GM12874 (cell line): ENCODE measurements around the gene AUH.

Experiments
- TF ChIP-seq, protein P1 (sequence below): IDR thresholded peaks from 2 replicates; pipeline ENCODE4 v1.5.1; 2011; ENCODE audit warnings: low read depth, mild to moderate bottlenecking, control low read depth, low read length, moderate library complexity; ENCODE audit not compliant: insufficient read depth

The AUH gene

GRCh38 chr9:91391412-91391811 is 29.7 kb upstream of the AUH start:
- TF ChIP-seq, protein P1, sequence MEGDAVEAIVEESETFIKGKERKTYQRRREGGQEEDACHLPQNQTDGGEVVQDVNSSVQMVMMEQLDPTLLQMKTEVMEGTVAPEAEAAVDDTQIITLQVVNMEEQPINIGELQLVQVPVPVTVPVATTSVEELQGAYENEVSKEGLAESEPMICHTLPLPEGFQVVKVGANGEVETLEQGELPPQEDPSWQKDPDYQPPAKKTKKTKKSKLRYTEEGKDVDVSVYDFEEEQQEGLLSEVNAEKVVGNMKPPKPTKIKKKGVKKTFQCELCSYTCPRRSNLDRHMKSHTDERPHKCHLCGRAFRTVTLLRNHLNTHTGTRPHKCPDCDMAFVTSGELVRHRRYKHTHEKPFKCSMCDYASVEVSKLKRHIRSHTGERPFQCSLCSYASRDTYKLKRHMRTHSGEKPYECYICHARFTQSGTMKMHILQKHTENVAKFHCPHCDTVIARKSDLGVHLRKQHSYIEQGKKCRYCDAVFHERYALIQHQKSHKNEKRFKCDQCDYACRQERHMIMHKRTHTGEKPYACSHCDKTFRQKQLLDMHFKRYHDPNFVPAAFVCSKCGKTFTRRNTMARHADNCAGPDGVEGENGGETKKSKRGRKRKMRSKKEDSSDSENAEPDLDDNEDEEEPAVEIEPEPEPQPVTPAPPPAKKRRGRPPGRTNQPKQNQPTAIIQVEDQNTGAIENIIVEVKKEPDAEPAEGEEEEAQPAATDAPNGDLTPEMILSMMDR: no peak

DNA sequence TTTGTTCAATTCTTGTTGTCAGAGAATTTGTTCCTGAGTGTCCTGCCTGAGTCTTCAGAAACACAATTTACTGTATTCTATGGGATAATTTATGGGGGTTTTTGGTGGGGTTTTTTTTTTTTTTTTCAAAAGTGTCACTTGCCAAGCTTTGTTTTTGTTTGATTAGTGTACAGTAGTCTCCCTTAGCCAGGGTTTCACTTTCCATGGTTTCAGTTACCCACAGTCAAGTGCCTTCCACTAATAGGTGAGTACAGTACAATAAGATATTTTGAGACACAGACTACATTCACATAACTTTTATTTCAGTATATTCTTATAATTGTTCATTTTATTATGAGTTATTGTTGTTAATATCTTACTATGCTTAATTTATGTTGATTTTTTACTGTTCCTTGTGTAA is 25.0 kb upstream of the AUH start:
- TF ChIP-seq, protein P1: no peak

GRCh38 chr9:91384954-91385353 is 23.2 kb upstream of the AUH start:
- TF ChIP-seq, protein P1: no peak

- TF ChIP-seq, protein P1: no peak
Observed at GRCh38 chr9:91383577-91383976, 21.9 kb upstream of the AUH start.

- TF ChIP-seq, protein P1: no peak
Observed at GRCh38 chr9:91382298-91382697, 20.6 kb upstream of the AUH start.

DNA sequence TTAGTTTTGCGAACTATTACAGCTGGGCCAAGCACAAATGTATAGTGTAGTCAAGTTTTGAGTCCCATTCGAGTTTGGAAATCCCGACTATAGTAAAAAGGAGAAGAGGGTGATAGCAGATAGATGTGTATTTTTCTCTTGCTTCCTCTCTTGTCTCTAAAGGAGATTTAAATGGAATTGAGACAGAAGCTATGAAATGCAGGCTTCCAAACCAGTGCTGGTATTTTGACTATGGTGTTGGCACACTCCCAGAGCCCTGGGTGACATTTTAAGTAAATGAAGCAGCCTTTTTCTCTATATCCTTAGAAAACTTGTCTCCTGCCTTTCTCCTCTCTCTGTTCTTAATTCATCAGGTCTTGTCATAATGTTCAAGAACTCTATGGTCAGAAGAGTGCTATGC is 17.7 kb upstream of the AUH start:
- TF ChIP-seq, protein P1: no peak

GRCh38 chr9:91378695-91379127 is 17.0 kb upstream of the AUH start:
- TF ChIP-seq, protein P1: no peak

DNA sequence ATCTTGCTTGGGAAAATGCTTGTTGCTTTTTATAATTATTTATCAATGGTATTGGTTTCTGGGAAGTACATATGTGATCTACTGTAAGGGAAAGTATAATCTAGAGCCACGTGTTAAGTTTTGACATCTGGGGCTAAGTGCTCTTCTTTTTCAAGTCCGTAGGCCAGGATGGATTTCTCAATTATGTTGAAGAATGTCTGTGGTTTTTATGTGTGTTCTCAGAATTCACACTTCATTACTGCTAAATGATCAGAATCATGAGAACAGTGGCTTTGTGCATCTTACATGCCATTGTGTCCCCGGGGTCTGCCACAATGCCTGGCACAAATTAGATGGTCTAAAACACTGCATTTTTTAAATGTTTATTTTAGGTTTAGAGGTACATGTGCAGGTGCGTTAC is 14.5 kb upstream of the AUH start:
- TF ChIP-seq, protein P1: no peak
